ENCODE data around the gene BMERB1.

BMERB1 gene

DNA sequence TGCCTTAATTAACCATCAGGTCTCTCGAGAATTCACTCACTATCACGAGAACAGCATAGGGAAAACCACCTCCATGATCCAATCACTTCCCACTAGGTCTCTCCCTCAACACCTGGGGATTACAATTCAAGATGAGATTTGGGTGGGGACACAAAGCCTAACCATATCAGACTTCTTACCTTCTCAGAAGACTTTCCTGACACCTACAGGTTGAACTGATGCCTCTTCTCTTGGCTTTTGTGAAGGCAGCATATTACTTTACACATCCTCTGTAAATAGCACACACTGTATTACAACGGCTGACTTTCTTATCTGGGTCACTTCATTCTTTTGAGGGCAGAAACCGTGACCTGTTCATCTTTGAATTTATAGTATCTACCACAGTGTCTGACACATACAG lies 23.6 kb downstream of the BMERB1 start:
- TF ChIP-seq, protein P1, sequence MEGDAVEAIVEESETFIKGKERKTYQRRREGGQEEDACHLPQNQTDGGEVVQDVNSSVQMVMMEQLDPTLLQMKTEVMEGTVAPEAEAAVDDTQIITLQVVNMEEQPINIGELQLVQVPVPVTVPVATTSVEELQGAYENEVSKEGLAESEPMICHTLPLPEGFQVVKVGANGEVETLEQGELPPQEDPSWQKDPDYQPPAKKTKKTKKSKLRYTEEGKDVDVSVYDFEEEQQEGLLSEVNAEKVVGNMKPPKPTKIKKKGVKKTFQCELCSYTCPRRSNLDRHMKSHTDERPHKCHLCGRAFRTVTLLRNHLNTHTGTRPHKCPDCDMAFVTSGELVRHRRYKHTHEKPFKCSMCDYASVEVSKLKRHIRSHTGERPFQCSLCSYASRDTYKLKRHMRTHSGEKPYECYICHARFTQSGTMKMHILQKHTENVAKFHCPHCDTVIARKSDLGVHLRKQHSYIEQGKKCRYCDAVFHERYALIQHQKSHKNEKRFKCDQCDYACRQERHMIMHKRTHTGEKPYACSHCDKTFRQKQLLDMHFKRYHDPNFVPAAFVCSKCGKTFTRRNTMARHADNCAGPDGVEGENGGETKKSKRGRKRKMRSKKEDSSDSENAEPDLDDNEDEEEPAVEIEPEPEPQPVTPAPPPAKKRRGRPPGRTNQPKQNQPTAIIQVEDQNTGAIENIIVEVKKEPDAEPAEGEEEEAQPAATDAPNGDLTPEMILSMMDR (IDR thresholded peaks at IDR 0.05; ENCODE audit: control insufficient read depth, insufficient read depth, low read depth, low read length, missing control alignments): no peak

DNA sequence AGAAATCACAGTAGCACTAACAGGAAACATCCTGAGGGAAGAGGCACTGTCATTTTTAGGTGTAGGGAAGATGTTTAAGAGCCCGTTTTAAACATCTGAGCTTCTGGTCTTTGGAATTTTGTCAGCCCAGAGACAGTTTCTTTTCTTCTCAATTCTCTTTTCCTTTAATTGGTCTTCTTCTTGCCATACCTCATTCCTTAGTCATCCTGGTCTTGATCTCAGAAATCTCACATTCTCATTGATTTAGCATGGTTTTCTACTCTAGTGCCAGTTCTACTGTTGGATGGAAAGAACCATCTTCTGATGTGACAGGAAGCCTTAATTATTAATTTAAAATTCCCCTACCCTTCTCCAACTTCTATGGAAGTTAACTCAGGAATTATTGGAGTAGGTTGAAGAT lies 25.4 kb downstream of the BMERB1 start:
- no peak for DNase-seq (ENCODE audit: low read depth)
- TF ChIP-seq, protein P1 (IDR thresholded peaks at IDR 0.05; ENCODE audit: control insufficient read depth, insufficient read depth, low read depth, low read length, missing control alignments): no peak
- no peak overlapping the region for H3K4me3 ChIP-seq (ENCODE audit: control insufficient read depth, low read depth, low read length)

More for the DNA sequence above, 23.6 kb downstream of the BMERB1 start:
- no peak overlapping the region for H3K4me3 ChIP-seq (ENCODE audit: control insufficient read depth, low read depth, low read length)
- DNase-seq (ENCODE audit: low read depth): no peak

DNA sequence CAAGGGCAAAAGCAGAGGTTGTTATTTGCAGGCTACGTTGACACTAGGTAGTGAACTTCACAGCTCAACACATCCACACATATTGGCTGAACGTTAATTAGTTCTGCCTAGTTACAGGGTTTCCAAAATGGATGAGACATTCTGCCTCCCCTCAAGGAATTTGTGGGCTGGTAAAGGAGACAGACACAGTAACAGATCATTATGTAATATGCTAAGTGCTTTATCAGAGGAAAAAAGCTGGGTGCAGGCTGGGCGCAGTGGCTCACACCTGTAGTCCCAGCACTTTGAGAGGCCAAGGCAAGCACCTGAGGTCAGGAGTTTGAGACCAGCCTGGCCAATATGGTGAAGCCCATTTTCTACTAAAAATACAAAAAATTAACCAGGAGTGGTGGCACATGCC lies 26.2 kb downstream of the BMERB1 start:
- no peak for DNase-seq (ENCODE audit: low read depth)
- no peak overlapping the region for H3K4me3 ChIP-seq (ENCODE audit: control insufficient read depth, low read depth, low read length)
- TF ChIP-seq, protein P1 (IDR thresholded peaks at IDR 0.05; ENCODE audit: control insufficient read depth, insufficient read depth, low read depth, low read length, missing control alignments): no peak

DNA sequence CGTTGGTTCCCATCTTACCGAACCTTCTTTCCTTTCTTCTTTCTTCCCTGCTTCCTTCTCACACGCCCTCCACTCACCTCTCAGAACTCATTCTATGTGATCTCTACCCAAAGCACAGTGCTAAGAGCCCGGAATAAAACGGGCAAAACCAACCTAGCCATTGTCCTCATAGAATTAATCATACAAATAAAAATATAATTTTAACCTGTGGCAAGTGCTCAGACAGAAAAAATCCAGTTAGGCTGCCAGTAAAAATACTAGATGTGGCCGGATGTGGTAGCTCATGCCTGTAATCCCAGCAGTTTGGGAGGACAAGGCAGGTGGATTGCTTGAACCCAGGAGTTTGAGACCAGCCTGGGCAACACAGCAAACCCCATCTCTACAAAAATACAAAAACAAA lies 27.0 kb downstream of the BMERB1 start:
- TF ChIP-seq, protein P1 (IDR thresholded peaks at IDR 0.05; ENCODE audit: control insufficient read depth, insufficient read depth, low read depth, low read length, missing control alignments): no peak
- DNase-seq (ENCODE audit: low read depth): no peak
- H3K4me3 ChIP-seq (ENCODE audit: control insufficient read depth, low read depth, low read length): no peak overlapping the region

DNA sequence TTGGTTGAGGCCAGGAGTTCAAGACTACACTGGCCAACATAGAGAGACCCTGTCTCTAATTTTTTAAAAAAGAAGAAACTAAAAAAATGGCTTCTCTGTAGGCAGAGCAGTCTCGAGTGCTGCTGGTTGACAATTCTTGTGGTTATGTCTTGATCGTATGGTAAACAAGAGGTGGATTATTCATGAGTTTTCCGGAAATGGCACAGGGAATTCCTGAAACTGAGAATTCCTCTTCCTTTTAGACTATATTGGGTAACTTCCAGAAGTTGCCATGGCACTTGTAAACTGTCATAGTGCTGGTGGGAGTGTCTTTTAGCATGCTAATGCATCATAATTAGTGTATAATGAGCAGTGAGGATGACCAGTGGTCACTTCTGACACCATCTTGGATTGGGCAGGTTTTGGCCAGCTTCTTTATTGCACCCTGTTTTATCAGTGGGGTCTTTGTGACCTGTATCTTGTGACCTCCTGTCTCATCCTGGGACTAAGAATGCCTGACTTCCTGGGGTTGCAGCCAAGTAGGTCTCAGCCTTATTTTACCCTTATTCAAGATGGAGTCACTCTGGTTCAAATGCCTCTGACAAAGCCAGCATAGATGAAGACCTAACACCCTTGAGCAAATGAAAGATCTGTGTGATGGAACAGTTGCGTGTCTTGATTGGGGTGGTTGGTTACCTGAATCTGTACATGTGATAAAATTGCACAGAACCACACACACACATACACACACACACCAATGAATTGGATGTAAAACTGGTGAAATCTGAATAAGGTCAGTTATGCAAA lies 30.2 kb downstream of the BMERB1 start:
- TF ChIP-seq, protein P1 (IDR thresholded peaks at IDR 0.05; ENCODE audit: control insufficient read depth, insufficient read depth, low read depth, low read length, missing control alignments): no peak
- DNase-seq (ENCODE audit: low read depth): no peak
- no peak overlapping the region for H3K4me3 ChIP-seq (ENCODE audit: control insufficient read depth, low read depth, low read length)

DNA sequence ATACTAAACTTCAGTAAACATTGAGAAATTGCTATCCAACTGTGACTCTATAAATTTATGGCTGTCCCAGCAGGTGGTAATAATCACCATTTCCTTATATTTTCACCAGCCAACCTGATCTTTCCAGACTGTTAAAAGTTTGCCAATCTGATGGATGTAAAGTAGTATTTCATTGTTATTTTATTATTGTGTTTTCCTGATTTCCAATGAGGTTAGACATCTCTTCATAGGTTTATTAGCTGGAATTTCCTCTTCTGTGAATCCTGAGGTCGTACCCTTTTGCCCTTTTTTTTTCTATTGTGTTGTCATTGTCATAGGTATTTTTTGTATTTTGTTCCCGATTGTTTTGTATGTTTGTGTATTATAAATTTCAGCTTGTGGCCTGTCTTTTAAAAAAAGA lies 31.7 kb downstream of the BMERB1 start:
- TF ChIP-seq, protein P1 (IDR thresholded peaks at IDR 0.05; ENCODE audit: control insufficient read depth, insufficient read depth, low read depth, low read length, missing control alignments): no peak
- H3K4me3 ChIP-seq (ENCODE audit: control insufficient read depth, low read depth, low read length): no peak overlapping the region
- DNase-seq (ENCODE audit: low read depth): no peak
